ENCODE results near the gene LRCH1.

Gene LRCH1

GRCh38 chr13:46668931-46669525 lies 116.1 kb downstream of the LRCH1 start:
- TF ChIP-seq CTCF (IDR thresholded peaks at IDR 0.05; ENCODE audit: insufficient read depth, low read depth, low read length, missing control alignments) = no peak
- H3K4me3 ChIP-seq (ENCODE audit: low read depth, low read length) = no peak overlapping the region
- DNase-seq (ENCODE audit: low read depth) = no peak

GRCh38 chr13:46672338-46673090 lies 119.5 kb downstream of the LRCH1 start:
- DNase-seq (ENCODE audit: low read depth) = no peak
- no peak for TF ChIP-seq CTCF (IDR thresholded peaks at IDR 0.05; ENCODE audit: insufficient read depth, low read depth, low read length, missing control alignments)
- no peak overlapping the region for H3K4me3 ChIP-seq (ENCODE audit: low read depth, low read length)

GRCh38 chr13:46675016-46675415 lies 122.0 kb downstream of the LRCH1 start:
- DNase-seq (ENCODE audit: low read depth) = no peak
- no peak overlapping the region for H3K4me3 ChIP-seq (ENCODE audit: low read depth, low read length)
- TF ChIP-seq CTCF (IDR thresholded peaks at IDR 0.05; ENCODE audit: insufficient read depth, low read depth, low read length, missing control alignments) = no peak

DNA sequence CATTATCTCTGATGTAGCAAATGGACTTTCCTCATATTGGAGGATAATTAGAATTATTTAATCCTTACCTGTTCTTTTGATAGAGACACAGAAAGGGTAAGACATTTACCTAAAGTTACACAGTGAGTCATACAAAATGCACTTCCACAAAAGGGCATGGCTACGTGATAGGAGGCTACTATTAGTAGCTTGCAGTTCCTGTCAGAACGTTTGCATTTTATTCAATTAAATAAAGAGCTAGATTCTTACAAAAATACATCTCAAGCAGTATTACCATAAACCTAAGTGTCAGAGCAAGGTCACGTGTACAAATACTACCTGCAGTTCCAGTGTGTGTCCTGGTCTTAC lies 123.4 kb downstream of the LRCH1 start:
- DNase-seq (ENCODE audit: low read depth) = no peak
- no peak overlapping the region for H3K4me3 ChIP-seq (ENCODE audit: low read depth, low read length)
- TF ChIP-seq CTCF (IDR thresholded peaks at IDR 0.05; ENCODE audit: insufficient read depth, low read depth, low read length, missing control alignments) = no peak

DNA sequence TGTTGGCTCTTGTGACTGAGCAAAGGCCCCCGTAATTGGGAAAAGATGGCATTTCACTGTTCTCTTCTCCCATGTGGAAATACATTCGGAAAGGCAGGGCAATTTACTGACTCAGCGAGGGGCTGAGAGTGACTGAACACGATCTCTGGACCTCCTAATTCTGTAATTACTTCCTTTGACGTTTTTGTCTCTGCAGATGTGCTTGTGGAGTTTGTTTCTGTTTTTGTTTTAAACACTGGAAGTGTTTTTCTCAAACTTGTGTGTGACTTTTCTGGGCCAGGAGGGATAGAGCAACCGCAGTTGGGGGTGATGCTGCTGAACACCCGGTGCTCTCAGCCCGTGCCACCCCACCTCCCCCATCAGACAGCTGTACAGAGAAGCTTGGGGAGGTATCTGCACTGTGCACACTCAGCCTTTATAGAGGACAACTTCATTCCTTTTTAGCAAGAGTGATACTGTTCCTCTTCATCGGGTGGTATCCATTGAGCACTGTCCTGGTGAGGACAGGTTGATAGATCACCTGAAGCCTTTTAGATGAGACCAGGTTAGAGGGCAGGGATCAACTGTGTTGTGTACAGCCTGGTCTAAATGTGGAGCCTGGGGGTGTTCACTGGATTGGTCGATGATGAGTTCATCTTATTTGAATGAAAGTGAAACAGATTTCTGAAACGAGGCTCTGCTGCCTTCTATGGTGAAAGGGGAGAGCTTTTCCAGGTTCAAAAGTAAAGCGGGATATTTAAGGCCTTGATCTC lies 126.6 kb downstream of the LRCH1 start:
- peak overlapping the region; percentile 56 for H3K4me3 ChIP-seq (ENCODE audit: low read depth, low read length)
- peak; percentile 14 for TF ChIP-seq CTCF (IDR thresholded peaks at IDR 0.05; ENCODE audit: insufficient read depth, low read depth, low read length, missing control alignments)
- peak; percentile 87 for DNase-seq (ENCODE audit: low read depth)

DNA sequence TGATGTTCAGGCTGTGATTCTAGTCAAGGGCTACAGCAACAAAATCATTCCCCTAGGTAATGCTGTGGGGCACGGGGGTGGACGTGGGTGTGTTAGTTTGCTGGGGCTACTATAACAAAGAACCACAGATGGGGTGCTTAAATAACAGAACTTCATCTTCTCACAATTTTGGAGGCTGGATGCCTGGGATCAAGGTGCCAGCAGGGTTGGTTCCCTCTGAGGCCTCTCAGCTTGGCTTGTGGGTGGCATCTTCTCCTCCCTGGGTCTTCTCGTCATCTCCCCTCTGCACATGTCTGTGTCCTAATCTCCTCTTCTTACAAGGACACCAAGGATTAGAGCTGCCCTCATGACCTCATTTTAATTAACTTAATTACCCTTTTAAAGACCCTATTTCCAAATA lies 129.0 kb downstream of the LRCH1 start:
- no peak for TF ChIP-seq CTCF (IDR thresholded peaks at IDR 0.05; ENCODE audit: insufficient read depth, low read depth, low read length, missing control alignments)
- no peak overlapping the region for H3K4me3 ChIP-seq (ENCODE audit: low read depth, low read length)
- no peak for DNase-seq (ENCODE audit: low read depth)
